Effector memory CD8-positive, alpha-beta T cell (primary cell): ENCODE measurements around the gene TSPAN5.

Source experiments
- ATAC-seq: fragments of 150-1000 bp; cut with Tn5 transposase; replicated peaks from 2 replicates; pipeline ENCODE4 v1.10.0; 2021; ENCODE audit warnings: mild to moderate bottlenecking, moderate library complexity
- DNase-seq, 3 experiments: peaks; one replicate each; pipeline ENCODE4 v3.0.0; 2021
- H3K27ac Mint-ChIP-seq, 2 donors: one replicate each; pipeline ENCODE4 v1.8.0; 2022; ENCODE audit warnings: mild to moderate bottlenecking in 2 of 2, mixed read lengths in 2 of 2, moderate library complexity in 2 of 2
- H3K27me3 Mint-ChIP-seq, 2 donors: one replicate each; pipeline ENCODE4 v1.8.0; 2022; ENCODE audit warnings: mixed read lengths in 2 of 2
- H3K36me3 Mint-ChIP-seq: one replicate; pipeline ENCODE4 v1.8.0; 2022; ENCODE audit warnings: mild to moderate bottlenecking, moderate library complexity, mixed read lengths; ENCODE audit not compliant: insufficient read depth
- H3K4me1 Mint-ChIP-seq, 2 donors: one replicate each; pipeline ENCODE4 v1.8.0; 2022; ENCODE audit warnings: low read depth in 2 of 2, mixed read lengths in 2 of 2
- H3K4me3 Mint-ChIP-seq, 2 donors: one replicate each; pipeline ENCODE4 v1.8.0; 2022; ENCODE audit warnings: mild to moderate bottlenecking in 2 of 2, mixed read lengths in 2 of 2, moderate library complexity in 2 of 2
- H3K9me3 Mint-ChIP-seq, 2 donors: one replicate each; pipeline ENCODE4 v1.8.0; 2022; ENCODE audit warnings: mixed read lengths in 2 of 2

The TSPAN5 gene

GRCh38 chr4:98664959-98665358, 6.5 kb upstream of the TSPAN5 start:
- Mint-ChIP-seq H3K4me3 (no peak overlapping the region), H3K27ac (peak overlapping the region in 1 of 2 donors; percentile 99), H3K27me3 (no peaks in the 10 kb centered on the region), H3K9me3 (peaks cover 0 to 3% of the 10 kb centered on the region in 2 donors), H3K4me1 (peaks cover 24 to 37% of the 10 kb centered on the region in 2 donors), H3K36me3 (peaks cover 4% of the 10 kb centered on the region)
- no peak for ATAC-seq
- no peak for DNase-seq

- H3K4me1 Mint-ChIP-seq: peaks cover 36 to 49% of the 10 kb centered on the region in 2 donors
- H3K27ac Mint-ChIP-seq: peak overlapping the region; percentile 96 to 99
- peak overlapping the region; percentile 56 to 73 for H3K4me3 Mint-ChIP-seq
- ATAC-seq (peak; percentile 71), DNase-seq (peak; percentile 20 to 39 (median 25))
- H3K27me3 Mint-ChIP-seq: no peaks in the 10 kb centered on the region
- peaks cover 0 to 3% of the 10 kb centered on the region in 2 donors for H3K9me3 Mint-ChIP-seq
- H3K36me3 Mint-ChIP-seq: peaks cover 4% of the 10 kb centered on the region
Measured at GRCh38 chr4:98663226-98664006, 5.0 kb upstream of the TSPAN5 start.

GRCh38 chr4:98662626-98663225, 4.3 kb upstream of the TSPAN5 start:
- Mint-ChIP-seq H3K9me3 (peaks cover 0 to 3% of the 10 kb centered on the region in 2 donors), H3K36me3 (peaks cover 5% of the 10 kb centered on the region), H3K27me3 (no peaks in the 10 kb centered on the region), H3K27ac (peak overlapping the region; percentile 96 to 99), H3K4me1 (peaks cover 38 to 51% of the 10 kb centered on the region in 2 donors), H3K4me3 (peak overlapping the region; percentile 56 to 73)
- DNase-seq (peak in 1 of 3 experiments; percentile 18), ATAC-seq (no peak)

- no peak for DNase-seq
- no peak for ATAC-seq
- Mint-ChIP-seq H3K4me3 (no peak overlapping the region), H3K36me3 (peaks cover 7% of the 10 kb centered on the region), H3K27ac (peak overlapping the region; percentile 96 to 99), H3K27me3 (no peaks in the 10 kb centered on the region), H3K4me1 (peaks cover 45 to 58% of the 10 kb centered on the region in 2 donors), H3K9me3 (peaks cover 0 to 3% of the 10 kb centered on the region in 2 donors)
Measured at GRCh38 chr4:98662055-98662453, 3.6 kb upstream of the TSPAN5 start.

- Mint-ChIP-seq H3K9me3 (peaks cover 0 to 3% of the 10 kb centered on the region in 2 donors), H3K36me3 (peaks cover 7% of the 10 kb centered on the region), H3K4me1 (peaks cover 51 to 64% of the 10 kb centered on the region in 2 donors), H3K27me3 (no peaks in the 10 kb centered on the region), H3K4me3 (no peak overlapping the region), H3K27ac (peak overlapping the region in 1 of 2 donors; percentile 99)
- no peak for ATAC-seq
- no peak for DNase-seq
Measured at GRCh38 chr4:98661371-98662054, 3.1 kb upstream of the TSPAN5 start.

GRCh38 chr4:98659741-98660462, 1.5 kb upstream of the TSPAN5 start:
- peak overlapping the region; percentile 79 to 86 for H3K27ac Mint-ChIP-seq

GRCh38 chr4:98659106-98659592, 738 bp upstream of the TSPAN5 start:
- DNase-seq: no peak

More at GRCh38 chr4:98659741-98660462, 1.5 kb upstream of the TSPAN5 start:
- Mint-ChIP-seq H3K36me3 (peaks cover 7% of the 10 kb centered on the region), H3K4me3 (peak overlapping the region; percentile 70 to 85), H3K4me1 (peaks cover 63 to 77% of the 10 kb centered on the region in 2 donors), H3K9me3 (peaks cover 0 to 3% of the 10 kb centered on the region in 2 donors), H3K27me3 (no peaks in the 10 kb centered on the region)
- ATAC-seq: no peak
- DNase-seq: no peak

GRCh38 chr4:98657531-98658286, 702 bp downstream of the TSPAN5 start:
- Mint-ChIP-seq H3K27me3 (no peaks in the 10 kb centered on the region), H3K27ac (peak overlapping the region; percentile 47 to 87), H3K36me3 (peaks cover 3% of the 10 kb centered on the region), H3K4me1 (peaks cover 54 to 76% of the 10 kb centered on the region in 2 donors), H3K4me3 (peak overlapping the region; percentile 94 to 97), H3K9me3 (no peaks in the 10 kb centered on the region)
- DNase-seq (peak in 2 of 3 experiments; percentile 17 to 35), ATAC-seq (peak; percentile 33)

More at GRCh38 chr4:98659106-98659592, 738 bp upstream of the TSPAN5 start:
- Mint-ChIP-seq H3K4me3 (peak overlapping the region; percentile 70 to 85), H3K9me3 (peaks cover 0 to 3% of the 10 kb centered on the region in 2 donors), H3K27ac (peak overlapping the region; percentile 79 to 86), H3K4me1 (peaks cover 62 to 76% of the 10 kb centered on the region in 2 donors), H3K27me3 (no peaks in the 10 kb centered on the region), H3K36me3 (peaks cover 7% of the 10 kb centered on the region)
- ATAC-seq: no peak

- Mint-ChIP-seq H3K27ac (peak overlapping the region; percentile 47 to 87), H3K9me3 (no peaks in the 10 kb centered on the region), H3K4me3 (peak overlapping the region; percentile 94 to 97), H3K36me3 (peaks cover 3% of the 10 kb centered on the region), H3K27me3 (no peaks in the 10 kb centered on the region), H3K4me1 (peaks cover 50 to 70% of the 10 kb centered on the region in 2 donors)
- DNase-seq (no peak), ATAC-seq (no peak)
Measured at GRCh38 chr4:98656886-98657285, 1.5 kb downstream of the TSPAN5 start.

- Mint-ChIP-seq H3K27ac (peak overlapping the region; percentile 46 to 87), H3K4me1 (peaks cover 48 to 67% of the 10 kb centered on the region in 2 donors), H3K9me3 (no peaks in the 10 kb centered on the region), H3K36me3 (peaks cover 3% of the 10 kb centered on the region), H3K27me3 (no peaks in the 10 kb centered on the region), H3K4me3 (peak overlapping the region; percentile 94 to 97)
- no peak for DNase-seq
- no peak for ATAC-seq
Measured at GRCh38 chr4:98656443-98656842, 2.0 kb downstream of the TSPAN5 start.

- DNase-seq (no peak), ATAC-seq (no peak)
- no peaks in the 10 kb centered on the region for H3K9me3 Mint-ChIP-seq
- peaks cover 3% of the 10 kb centered on the region for H3K36me3 Mint-ChIP-seq
- no peak overlapping the region for H3K4me3 Mint-ChIP-seq
- peaks cover 45 to 66% of the 10 kb centered on the region in 2 donors for H3K4me1 Mint-ChIP-seq
- no peak overlapping the region for H3K27ac Mint-ChIP-seq
- H3K27me3 Mint-ChIP-seq: no peaks in the 10 kb centered on the region
Measured at GRCh38 chr4:98653890-98654867, 4.2 kb downstream of the TSPAN5 start.
